Neural cell (in vitro differentiated cells): Measurements from ENCODE around the gene DNAI4. TPM values are rescaled to one million over a fixed set of nuclear protein-coding genes. Genes with fewer than 3 reads are reported as not detected.

Source experiments
- H2AFZ ChIP-seq: fragments of 200-600, 300-800 bp; sonication (generic), shearing (Covaris generic); 2 replicates; pipeline ENCODE4 v1.6.0; 2014; ENCODE audit warnings: low read depth, mild to moderate bottlenecking, antibody characterized with exemption, low read length, moderate library complexity
- H3F3A ChIP-seq: fragments of 200-600 bp; shearing (Covaris generic); 2 replicates; pipeline ENCODE4 v1.6.1; 2016; ENCODE audit warnings: mild to moderate bottlenecking, moderate library complexity, mixed read lengths, antibody characterized with exemption, low read length; ENCODE audit not compliant: insufficient read depth, poor library complexity, severe bottlenecking
- H3K27ac ChIP-seq: fragments of 200-600, 300-800 bp; sonication (generic), shearing (Covaris generic); 2 replicates; pipeline ENCODE4 v1.5.1; 2014; ENCODE audit warnings: mild to moderate bottlenecking, low read length, moderate library complexity
- H3K27me3 ChIP-seq: fragments of 300-800, 200-600 bp; sonication (generic), shearing (Covaris generic); 2 replicates; pipeline ENCODE4 v1.6.0; 2014; ENCODE audit warnings: mild to moderate bottlenecking, low read depth, low read length, moderate library complexity; ENCODE audit not compliant: insufficient read depth
- H3K36me3 ChIP-seq: fragments of 300-800, 200-600 bp; sonication (generic), shearing (Covaris generic); 2 replicates; pipeline ENCODE4 v1.5.1; 2014; ENCODE audit warnings: mild to moderate bottlenecking, antibody characterized with exemption, low read length, moderate library complexity; ENCODE audit not compliant: insufficient read depth
- H3K4me2 ChIP-seq: fragments of 300-800, 200-600 bp; sonication (generic), shearing (Covaris generic); 2 replicates; pipeline ENCODE4 v1.6.0; 2014; ENCODE audit warnings: mild to moderate bottlenecking, low read length
- H3K4me3 ChIP-seq: fragments of 300-800, 200-600 bp; sonication (generic), shearing (Covaris generic); 2 replicates; pipeline ENCODE4 v1.5.1; 2014; ENCODE audit warnings: mild to moderate bottlenecking, low read length, moderate library complexity
- H3K79me2 ChIP-seq: fragments of 200-600 bp; shearing (Covaris generic); replicated peaks from 2 replicates; pipeline ENCODE4 v1.6.0; 2014; ENCODE audit warnings: mild to moderate bottlenecking, low read length, moderate library complexity; ENCODE audit not compliant: insufficient read depth
- H3K9ac ChIP-seq: fragments of 300-800, 200-600 bp; sonication (generic), shearing (Covaris generic); 2 replicates; pipeline ENCODE4 v1.6.1; 2016; ENCODE audit warnings: mild to moderate bottlenecking, low read length, mixed read lengths
- H3K9me2 ChIP-seq: fragments of 200-600 bp; shearing (Covaris generic); 2 replicates; pipeline ENCODE4 v1.6.1; 2016; ENCODE audit warnings: mild to moderate bottlenecking, low read length, mixed read lengths; ENCODE audit not compliant: insufficient read depth
- H3K9me3 ChIP-seq: fragments of 200-600, 300-800 bp; sonication (generic), shearing (Covaris generic); 2 replicates; pipeline ENCODE4 v1.6.1; 2016; ENCODE audit warnings: mild to moderate bottlenecking, mixed run types, low read length, moderate library complexity, mixed read lengths
- H4K20me1 ChIP-seq: fragments of 200-600 bp; shearing (Covaris generic); 2 replicates; pipeline ENCODE4 v1.6.1; 2016; ENCODE audit warnings: mild to moderate bottlenecking, mixed run types; ENCODE audit not compliant: insufficient read depth
- EP300 ChIP-seq: fragments of 450-650 bp; conservative IDR thresholded peaks from 2 replicates; pipeline ENCODE4 v1.6.1; 2014; ENCODE audit warnings: antibody characterized with exemption, mild to moderate bottlenecking, moderate library complexity; ENCODE audit not compliant: poor library complexity, severe bottlenecking
- EZH2 ChIP-seq: fragments of 200-600, 300-800 bp; shearing (Covaris generic), sonication (generic); IDR thresholded peaks from 2 replicates; pipeline ENCODE4 v1.6.1; 2014; ENCODE audit warnings: antibody characterized with exemption, low read length, borderline replicate concordance, mild to moderate bottlenecking; ENCODE audit not compliant: insufficient read depth, poor library complexity, severe bottlenecking
- MXI1 ChIP-seq: fragments of 450-650 bp; conservative IDR thresholded peaks from 2 replicates; pipeline ENCODE4 v1.6.1; 2014; ENCODE audit warnings: antibody characterized with exemption, mild to moderate bottlenecking; ENCODE audit not compliant: poor library complexity, severe bottlenecking
- POLR2AphosphoS5 ChIP-seq: IDR thresholded peaks from 2 replicates; pipeline ENCODE4 v1.6.1; 2012
- RAD21 ChIP-seq: fragments of 450-650 bp; conservative IDR thresholded peaks from 2 replicates; pipeline ENCODE4 v1.6.1; 2014; ENCODE audit warnings: antibody characterized with exemption, mild to moderate bottlenecking, moderate library complexity
- SMC3 ChIP-seq: fragments of 450-650 bp; conservative IDR thresholded peaks from 2 replicates; pipeline ENCODE4 v1.6.1; 2014; ENCODE audit warnings: antibody characterized with exemption, mild to moderate bottlenecking, moderate library complexity; ENCODE audit not compliant: poor library complexity
- TAF1 ChIP-seq: IDR thresholded peaks from 2 replicates; pipeline ENCODE4 v1.6.1; 2012; ENCODE audit warnings: low read depth
- polyA plus RNA-seq: library from polyadenylated mRNA; depleted of rRNA; stranded (reverse); fragments of >200 nt; gene quantifications from 2 replicates; pipeline ENCODE4 v1.2.3, GENCODE V29; 2014
- TF ChIP-seq, protein P1 (sequence below): IDR thresholded peaks from 2 replicates; pipeline ENCODE4 v1.6.1; 2012; ENCODE audit warnings: borderline replicate concordance
- TF ChIP-seq, protein P2 (sequence below): fragments of 450-650 bp; IDR thresholded peaks from 2 replicates; pipeline ENCODE4 v1.5.1; 2014; ENCODE audit warnings: antibody characterized with exemption, mild to moderate bottlenecking, moderate library complexity; ENCODE audit not compliant: poor library complexity, severe bottlenecking

The DNAI4 gene
- polyA plus RNA-seq, 1 donor from 2014 or later: 4.5 TPM

DNA sequence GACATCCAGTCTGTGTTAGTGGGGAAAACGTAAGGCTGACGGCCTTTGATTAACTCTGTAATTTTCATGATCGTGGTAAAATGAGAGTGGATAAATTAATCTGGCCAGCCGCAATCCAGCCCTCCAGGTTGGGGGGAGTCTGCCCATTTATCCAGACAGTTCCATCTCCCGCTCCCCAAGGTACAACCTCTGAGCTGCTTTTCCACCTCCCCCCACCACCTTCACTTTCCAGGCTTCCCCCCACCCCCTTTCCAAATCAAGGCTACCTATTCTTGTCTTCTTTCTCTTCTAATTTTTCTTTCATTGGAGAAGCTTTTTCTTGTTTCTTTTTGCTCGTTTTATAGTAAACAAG is 6.1 kb upstream of the DNAI4 start:
- no peak overlapping the region for H2AFZ ChIP-seq
- peak overlapping the region; percentile 65 for H3K9ac ChIP-seq
- H3K79me2 ChIP-seq: peaks cover 59% of the 10 kb centered on the region

GRCh38 chr1:66929999-66930822 is 5.6 kb upstream of the DNAI4 start:
- Histone ChIP-seq H3K27ac (peak overlapping the region; percentile 50), H3K9ac (peak overlapping the region; percentile 65), H2AFZ (peak overlapping the region; percentile 48), H3K9me3 (no peaks in the 10 kb centered on the region), H3K79me2 (peaks cover 53% of the 10 kb centered on the region), H3K4me3 (peak overlapping the region; percentile 78), H3K9me2 (no peaks in the 10 kb centered on the region), H3K4me2 (peak overlapping the region; percentile 74), H3K36me3 (no peaks in the 10 kb centered on the region), H3K27me3 (no peaks in the 10 kb centered on the region), H4K20me1 (no peaks in the 10 kb centered on the region), H3F3A (no peaks in the 10 kb centered on the region)
- TF ChIP-seq TAF1: peak; percentile 37
- TF ChIP-seq RAD21: no peak
- TF ChIP-seq, protein P1, sequence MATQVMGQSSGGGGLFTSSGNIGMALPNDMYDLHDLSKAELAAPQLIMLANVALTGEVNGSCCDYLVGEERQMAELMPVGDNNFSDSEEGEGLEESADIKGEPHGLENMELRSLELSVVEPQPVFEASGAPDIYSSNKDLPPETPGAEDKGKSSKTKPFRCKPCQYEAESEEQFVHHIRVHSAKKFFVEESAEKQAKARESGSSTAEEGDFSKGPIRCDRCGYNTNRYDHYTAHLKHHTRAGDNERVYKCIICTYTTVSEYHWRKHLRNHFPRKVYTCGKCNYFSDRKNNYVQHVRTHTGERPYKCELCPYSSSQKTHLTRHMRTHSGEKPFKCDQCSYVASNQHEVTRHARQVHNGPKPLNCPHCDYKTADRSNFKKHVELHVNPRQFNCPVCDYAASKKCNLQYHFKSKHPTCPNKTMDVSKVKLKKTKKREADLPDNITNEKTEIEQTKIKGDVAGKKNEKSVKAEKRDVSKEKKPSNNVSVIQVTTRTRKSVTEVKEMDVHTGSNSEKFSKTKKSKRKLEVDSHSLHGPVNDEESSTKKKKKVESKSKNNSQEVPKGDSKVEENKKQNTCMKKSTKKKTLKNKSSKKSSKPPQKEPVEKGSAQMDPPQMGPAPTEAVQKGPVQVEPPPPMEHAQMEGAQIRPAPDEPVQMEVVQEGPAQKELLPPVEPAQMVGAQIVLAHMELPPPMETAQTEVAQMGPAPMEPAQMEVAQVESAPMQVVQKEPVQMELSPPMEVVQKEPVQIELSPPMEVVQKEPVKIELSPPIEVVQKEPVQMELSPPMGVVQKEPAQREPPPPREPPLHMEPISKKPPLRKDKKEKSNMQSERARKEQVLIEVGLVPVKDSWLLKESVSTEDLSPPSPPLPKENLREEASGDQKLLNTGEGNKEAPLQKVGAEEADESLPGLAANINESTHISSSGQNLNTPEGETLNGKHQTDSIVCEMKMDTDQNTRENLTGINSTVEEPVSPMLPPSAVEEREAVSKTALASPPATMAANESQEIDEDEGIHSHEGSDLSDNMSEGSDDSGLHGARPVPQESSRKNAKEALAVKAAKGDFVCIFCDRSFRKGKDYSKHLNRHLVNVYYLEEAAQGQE: no peak
- TF ChIP-seq MXI1: peak; percentile 58
- TF ChIP-seq, protein P2, sequence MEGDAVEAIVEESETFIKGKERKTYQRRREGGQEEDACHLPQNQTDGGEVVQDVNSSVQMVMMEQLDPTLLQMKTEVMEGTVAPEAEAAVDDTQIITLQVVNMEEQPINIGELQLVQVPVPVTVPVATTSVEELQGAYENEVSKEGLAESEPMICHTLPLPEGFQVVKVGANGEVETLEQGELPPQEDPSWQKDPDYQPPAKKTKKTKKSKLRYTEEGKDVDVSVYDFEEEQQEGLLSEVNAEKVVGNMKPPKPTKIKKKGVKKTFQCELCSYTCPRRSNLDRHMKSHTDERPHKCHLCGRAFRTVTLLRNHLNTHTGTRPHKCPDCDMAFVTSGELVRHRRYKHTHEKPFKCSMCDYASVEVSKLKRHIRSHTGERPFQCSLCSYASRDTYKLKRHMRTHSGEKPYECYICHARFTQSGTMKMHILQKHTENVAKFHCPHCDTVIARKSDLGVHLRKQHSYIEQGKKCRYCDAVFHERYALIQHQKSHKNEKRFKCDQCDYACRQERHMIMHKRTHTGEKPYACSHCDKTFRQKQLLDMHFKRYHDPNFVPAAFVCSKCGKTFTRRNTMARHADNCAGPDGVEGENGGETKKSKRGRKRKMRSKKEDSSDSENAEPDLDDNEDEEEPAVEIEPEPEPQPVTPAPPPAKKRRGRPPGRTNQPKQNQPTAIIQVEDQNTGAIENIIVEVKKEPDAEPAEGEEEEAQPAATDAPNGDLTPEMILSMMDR: peak; percentile 70
- no peak for TF ChIP-seq SMC3
- TF ChIP-seq EZH2: no peak
- TF ChIP-seq POLR2AphosphoS5: peak; percentile 49

More for the DNA sequence above, 6.1 kb upstream of the DNAI4 start:
- Histone ChIP-seq H3K4me2 (peak overlapping the region; percentile 74), H3K9me3 (no peaks in the 10 kb centered on the region), H3F3A (no peaks in the 10 kb centered on the region), H3K27ac (peak overlapping the region; percentile 43), H3K27me3 (no peaks in the 10 kb centered on the region), H3K36me3 (no peaks in the 10 kb centered on the region), H3K4me3 (peak overlapping the region; percentile 78), H3K9me2 (no peaks in the 10 kb centered on the region), H4K20me1 (no peaks in the 10 kb centered on the region)
- TF ChIP-seq RAD21 (no peak), EP300 (no peak), SMC3 (no peak), EZH2 (no peak), TAF1 (no peak), POLR2AphosphoS5 (no peak), MXI1 (no peak)
- TF ChIP-seq, protein P2: no peak
- TF ChIP-seq, protein P1: no peak
